IMR-90 (cell line): ENCODE measurements around the gene FAM110D. TPM values are rescaled to one million over a fixed set of nuclear protein-coding genes. Genes with fewer than 3 reads are reported as not detected.
A peak's percentile ranks its signal among the peaks of the same experiment; 100 is the strongest.

Experiments
- ATAC-seq: fragments of 200-7000 bp; cut with Tn5 transposase; 2 replicates; pipeline ENCODE4 v1.9.1; 2020; ENCODE audit warnings: low read depth, mild to moderate bottlenecking, moderate library complexity
- BruUV-seq: library from RNA; stranded (reverse); fragments of 400-500 nt; replicated peaks from 2 replicates; lab custom pipeline; 2021; lab: Mats Ljungman, UMichigan
- CTCF ChIA-PET: fragments of 300-600 bp; formaldehyde crosslinking; extraction: SDS; loops from one replicate; lab custom pipeline; 2021; ENCODE audit warnings: antibody characterized with exemption; lab: Yijun Ruan, JAX
- POLR2A ChIA-PET: fragments of 300-600 bp; sonication (Branson Sonifier 250); formaldehyde crosslinking; loops from one replicate; lab custom pipeline; 2022; ENCODE audit warnings: antibody characterized with exemption; ENCODE audit not compliant: unreplicated experiment; lab: Charles Lee
- DNase-seq: peaks from one replicate; pipeline ENCODE4 v3.0.0; 2013
- H2AFZ ChIP-seq: replicated peaks from 2 replicates; pipeline ENCODE3; 2013; ENCODE audit warnings: low read length, mild to moderate bottlenecking; ENCODE audit not compliant: poor library complexity
- H2AK5ac ChIP-seq: 2 replicates; pipeline ENCODE4 v1.6.1; 2013; ENCODE audit warnings: low read depth, low read length, inconsistent platforms
- H2AK9ac ChIP-seq: replicated peaks from 2 replicates; pipeline ENCODE3; 2013; ENCODE audit warnings: mild to moderate bottlenecking, low read depth, low read length, moderate library complexity; ENCODE audit not compliant: poor library complexity
- H2BK120ac ChIP-seq: 2 replicates; pipeline ENCODE4 v1.6.1; 2013; ENCODE audit warnings: low read depth, low read length, inconsistent platforms
- H2BK15ac ChIP-seq: 3 replicates; pipeline ENCODE4 v1.6.1; 2013; ENCODE audit warnings: low read depth, low read length, inconsistent platforms
- H2BK20ac ChIP-seq: 2 replicates; pipeline ENCODE4 v1.6.1; 2013; ENCODE audit warnings: low read depth, mild to moderate bottlenecking, inconsistent platforms, low read length, moderate library complexity
- H2BK5ac ChIP-seq: 2 replicates; pipeline ENCODE4 v1.6.1; 2013; ENCODE audit warnings: mild to moderate bottlenecking, low read depth, low read length, inconsistent platforms; ENCODE audit not compliant: poor library complexity, severe bottlenecking
- H3K14ac ChIP-seq: replicated peaks from 2 replicates; pipeline ENCODE4 v1.6.1; 2013; ENCODE audit warnings: low read depth, low read length, inconsistent platforms
- H3K18ac ChIP-seq: 2 replicates; pipeline ENCODE4 v1.6.1; 2013; ENCODE audit warnings: low read depth, low read length, control low read depth
- H3K23ac ChIP-seq: 2 replicates; pipeline ENCODE4 v1.6.1; 2013; ENCODE audit warnings: low read depth, low read length, inconsistent platforms
- H3K27ac ChIP-seq: 2 replicates; pipeline ENCODE4 v1.5.1; 2013; ENCODE audit warnings: mild to moderate bottlenecking, control low read depth, low read length; ENCODE audit not compliant: insufficient read depth
- H3K27me3 ChIP-seq: 2 replicates; pipeline ENCODE4 v1.6.1; 2013; ENCODE audit warnings: low read length; ENCODE audit not compliant: control insufficient read depth, insufficient read depth
- H3K36me3 ChIP-seq: 2 replicates; pipeline ENCODE4 v1.6.1; 2013; ENCODE audit warnings: low read length, mixed read lengths; ENCODE audit not compliant: control insufficient read depth, insufficient read depth
- H3K4ac ChIP-seq: 2 replicates; pipeline ENCODE4 v1.6.1; 2013; ENCODE audit warnings: low read depth, low read length, inconsistent platforms
- H3K4me1 ChIP-seq: 2 replicates; pipeline ENCODE4 v1.6.1; 2013; ENCODE audit warnings: low read length, mixed read lengths; ENCODE audit not compliant: control insufficient read depth, insufficient read depth
- H3K4me2 ChIP-seq: 2 replicates; pipeline ENCODE4 v1.6.1; 2013; ENCODE audit warnings: low read depth, mild to moderate bottlenecking, control low read depth, low read length, moderate library complexity
- H3K4me3 ChIP-seq: 2 replicates; pipeline ENCODE4 v1.5.1; 2013; ENCODE audit warnings: low read depth, mild to moderate bottlenecking, control low read depth, low read length, moderate library complexity; ENCODE audit not compliant: insufficient read depth
- H3K56ac ChIP-seq: 2 replicates; pipeline ENCODE4 v1.6.1; 2013; ENCODE audit warnings: low read length, inconsistent platforms; ENCODE audit not compliant: insufficient read depth; ENCODE audit errors: extremely low read depth
- H3K79me1 ChIP-seq, 2 experiments: 2 replicates each; pipeline ENCODE4 v1.6.1; 2013; ENCODE audit warnings: low read length in 2 of 2, inconsistent platforms in 1 of 2, low read depth in 1 of 2
- H3K9ac ChIP-seq: 2 replicates; pipeline ENCODE4 v1.6.1; 2013; ENCODE audit warnings: low read depth, low read length, control low read depth
- H3K9me1 ChIP-seq: 2 replicates; pipeline ENCODE4 v1.6.1; 2013; ENCODE audit warnings: low read length, inconsistent platforms; ENCODE audit not compliant: insufficient read depth
- H3K9me3 ChIP-seq: 2 replicates; pipeline ENCODE4 v1.6.1; 2013; ENCODE audit warnings: low read length; ENCODE audit not compliant: control insufficient read depth, insufficient read depth
- H4K20me1 ChIP-seq: 2 replicates; pipeline ENCODE4 v1.6.1; 2013; ENCODE audit warnings: low read length, inconsistent platforms; ENCODE audit not compliant: insufficient read depth
- H4K5ac ChIP-seq: 2 replicates; pipeline ENCODE4 v1.6.1; 2013; ENCODE audit warnings: mild to moderate bottlenecking, low read depth, low read length, control low read depth
- H4K8ac ChIP-seq, 2 experiments: 2 replicates each; pipeline ENCODE4 v1.6.1; 2013; ENCODE audit warnings: low read depth in 2 of 2, low read length in 2 of 2, control low read depth in 1 of 2, inconsistent platforms in 1 of 2
- H4K91ac ChIP-seq: 2 replicates; pipeline ENCODE4 v1.6.1; 2013; ENCODE audit warnings: low read depth, low read length, inconsistent platforms; ENCODE audit not compliant: insufficient read depth
- BHLHE40 ChIP-seq: fragments of 150-350 bp; IDR thresholded peaks from 2 replicates; pipeline ENCODE4 v1.6.1; 2016; ENCODE audit warnings: mild to moderate bottlenecking, low read depth, low read length
- CEBPB ChIP-seq: IDR thresholded peaks from 2 replicates; pipeline ENCODE4 v1.6.1; 2012; ENCODE audit warnings: low read depth, low read length, improper control_type of control experiment
- CHD1 ChIP-seq: IDR thresholded peaks from 2 replicates; pipeline ENCODE4 v1.6.1; 2012; ENCODE audit warnings: low read depth, low read length, improper control_type of control experiment
- CTCF ChIP-seq: conservative IDR thresholded peaks from 2 replicates; pipeline ENCODE4 v1.5.1; 2012; ENCODE audit warnings: mild to moderate bottlenecking, low read depth, low read length, improper control_type of control experiment
- ELK1 ChIP-seq: fragments of 150-350 bp; IDR thresholded peaks from 2 replicates; pipeline ENCODE4 v1.6.1; 2016; ENCODE audit warnings: low read depth, mild to moderate bottlenecking, low read length, moderate library complexity, borderline replicate concordance
- FOS ChIP-seq: fragments of 150-350 bp; IDR thresholded peaks from 2 replicates; pipeline ENCODE4 v1.6.1; 2016; ENCODE audit warnings: low read depth, low read length
- MAFK ChIP-seq: IDR thresholded peaks from 2 replicates; pipeline ENCODE4 v1.6.1; 2012; ENCODE audit warnings: low read depth, low read length, improper control_type of control experiment
- MAZ ChIP-seq: IDR thresholded peaks from 2 replicates; pipeline ENCODE4 v1.6.1; 2012; ENCODE audit warnings: low read depth, mild to moderate bottlenecking, low read length, improper control_type of control experiment, moderate library complexity, borderline replicate concordance
- MXI1 ChIP-seq: IDR thresholded peaks from 2 replicates; pipeline ENCODE4 v1.6.1; 2012; ENCODE audit warnings: low read depth, mild to moderate bottlenecking, low read length, moderate library complexity, borderline replicate concordance
- NFE2L2 ChIP-seq: fragments of 150-350 bp; IDR thresholded peaks from 2 replicates; pipeline ENCODE4 v1.6.1; 2016; ENCODE audit warnings: low read depth, mild to moderate bottlenecking, low read length
- POLR2A ChIP-seq: IDR thresholded peaks from 2 replicates; pipeline ENCODE4 v1.6.1; 2012; ENCODE audit warnings: mild to moderate bottlenecking, low read depth, low read length
- RAD21 ChIP-seq: IDR thresholded peaks from 2 replicates; pipeline ENCODE4 v1.6.1; 2012; ENCODE audit warnings: low read length, improper control_type of control experiment
- RCOR1 ChIP-seq: IDR thresholded peaks from 2 replicates; pipeline ENCODE4 v1.6.1; 2012; ENCODE audit warnings: mild to moderate bottlenecking, low read length, improper control_type of control experiment; ENCODE audit not compliant: insufficient replicate concordance
- RFX5 ChIP-seq: IDR thresholded peaks from 2 replicates; pipeline ENCODE4 v1.8.0; 2012; ENCODE audit warnings: low read depth, mild to moderate bottlenecking, low read length, moderate library complexity
- SMC3 ChIP-seq: fragments of 150-350 bp; IDR thresholded peaks from 2 replicates; pipeline ENCODE4 v1.6.1; 2016; ENCODE audit warnings: low read depth, mild to moderate bottlenecking, antibody characterized with exemption, low read length, moderate library complexity
- USF2 ChIP-seq: fragments of 150-350 bp; IDR thresholded peaks from 2 replicates; pipeline ENCODE4 v1.6.1; 2017; ENCODE audit warnings: mild to moderate bottlenecking, antibody characterized with exemption, low read length, low read depth
- WGBS, 2 experiments: methylation state at CpG; one replicate each; pipeline versions ENCODE4 v1.1.5 to v1.1.7; 2013; ENCODE audit warnings: missing lambda C conversion rate in 2 of 2; ENCODE audit not compliant: insufficient read length in 1 of 2; ENCODE audit errors: extremely low coverage in 2 of 2; 5-methylcytosine and 5-hydroxymethylcytosine counted together
- dilution Hi-C: fragments of 300-500 bp; cut with HindIII; formaldehyde crosslinking; loops from one replicate; pipeline ENCODE4 v1.14.3; 2018; ENCODE audit warnings: low sequenced_read_pairs; ENCODE audit not compliant: unreplicated experiment
- in situ Hi-C: fragments of 300-500 bp; cut with MboI; formaldehyde crosslinking; loops from 3 replicates; pipeline ENCODE4 v1.14.3; 2019; ENCODE audit warnings: low sequenced_read_pairs, inconsistent platforms, mixed read lengths
- intact Hi-C: fragments of 100-400 bp; cut with micrococcal nuclease; formaldehyde crosslinking; loops from 2 replicates; pipeline ENCODE4 v1.10.0; 2022
- polyA plus RNA-seq, 3 experiments: library from polyadenylated mRNA; depleted of rRNA; stranded (reverse); fragments of >200 nt; gene quantifications; 2 replicates each; pipeline ENCODE4 v1.2.3, GENCODE V29; 2012; ENCODE audit warnings: low replicate concordance in 1 of 3
- total RNA-seq: library from RNA; depleted of rRNA; stranded (reverse); fragments of >200 nt; gene quantifications from 2 replicates; pipeline ENCODE4 v1.2.3, GENCODE V29; 2012

FAM110D gene
- total and polyA plus RNA-seq, 2 of the 4 experiments (the other 2 are of a cell fraction): not detected

GRCh38 chr1:26112407-26112775 lies 46.5 kb upstream of the FAM110D start:
- Histone ChIP-seq H3K4ac (no peak overlapping the region), H4K5ac (no peak overlapping the region), H3K79me1 (peaks cover 16 to 29% of the 10 kb centered on the region in 2 experiments), H3K27ac (peak overlapping the region; percentile 19; the same call in 1 of the 2 replicates), H3K4me3 (peak overlapping the region; percentile 98), H3K4me1 (no peaks in the 10 kb centered on the region), H2AK5ac (peak overlapping the region; percentile 43; the same call in 1 of the 2 replicates), H3K9me1 (no peaks in the 10 kb centered on the region), H2BK5ac (no peak overlapping the region), H3K9ac (peak overlapping the region; percentile 88), H2BK20ac (no peak overlapping the region), H2BK15ac (no peak overlapping the region), H2BK120ac (no peak overlapping the region), H3K4me2 (peak overlapping the region; percentile 86), H4K91ac (no peak overlapping the region), H2AFZ (peak overlapping the region; percentile 100), H3K14ac (no peak overlapping the region), H3K9me3 (no peaks in the 10 kb centered on the region), H3K23ac (peak overlapping the region; percentile 28; the same call in 1 of the 2 replicates), H4K8ac (peak overlapping the region; percentile 46 to 50; a peak in 3 of 4 replicates), H4K20me1 (no peaks in the 10 kb centered on the region), H3K18ac (no peak overlapping the region), H3K36me3 (peaks cover 4% of the 10 kb centered on the region; the same call in 1 of the 2 replicates), H3K27me3 (no peaks in the 10 kb centered on the region), H2AK9ac (no peak overlapping the region), H3K56ac (no peak overlapping the region)
- intact Hi-C loops: no loop called here
- TF ChIP-seq RAD21: no peak
- TF ChIP-seq ELK1: no peak
- TF ChIP-seq NFE2L2: no peak
- TF ChIP-seq RFX5: no peak
- TF ChIP-seq CHD1: no peak
- no peak for TF ChIP-seq CTCF
- no peak for TF ChIP-seq RCOR1
- no peak for TF ChIP-seq SMC3
- TF ChIP-seq USF2: no peak
- no peak for TF ChIP-seq MAZ
- no peak for TF ChIP-seq BHLHE40
- no peak for TF ChIP-seq CEBPB
- TF ChIP-seq FOS: no peak
- no peak for TF ChIP-seq MXI1
- no peak for TF ChIP-seq MAFK
- TF ChIP-seq POLR2A: no peak
- 0% methylated on average over 3 of the region's 9 CpGs; no CpG with 5 or more reads in 1 of the 2 experiments for WGBS, 2 experiments
- in situ Hi-C loops: no loop called here
- dilution Hi-C loops: no loop called here
- ChIA-PET CTCF (interaction anchor here (0.5 to 1.1 kb wide), 4 partner anchors 10 to 307 kb away, joined by 3 read pairs; no protein-coding TSS in a partner anchor), POLR2A (no interaction called here)
- no TSS peak for BruUV-seq
- ATAC-seq (no peak), DNase-seq (no peak)
